B cell (primary cell): ENCODE measurements around the gene MFSD11.

Experiments used
- EZH2 ChIP-seq: IDR thresholded peaks from 2 replicates; pipeline ENCODE4 v1.6.1; 2012; ENCODE audit warnings: borderline replicate concordance, low read depth, mild to moderate bottlenecking, moderate library complexity, low read length; ENCODE audit not compliant: insufficient read depth, poor library complexity, severe bottlenecking
- TF ChIP-seq, protein P1 (sequence below): fragments of 200-600 bp; IDR thresholded peaks from one replicate; pipeline ENCODE4 v1.8.0; 2022; ENCODE audit warnings: antibody characterized with exemption, mild to moderate bottlenecking

DNA sequence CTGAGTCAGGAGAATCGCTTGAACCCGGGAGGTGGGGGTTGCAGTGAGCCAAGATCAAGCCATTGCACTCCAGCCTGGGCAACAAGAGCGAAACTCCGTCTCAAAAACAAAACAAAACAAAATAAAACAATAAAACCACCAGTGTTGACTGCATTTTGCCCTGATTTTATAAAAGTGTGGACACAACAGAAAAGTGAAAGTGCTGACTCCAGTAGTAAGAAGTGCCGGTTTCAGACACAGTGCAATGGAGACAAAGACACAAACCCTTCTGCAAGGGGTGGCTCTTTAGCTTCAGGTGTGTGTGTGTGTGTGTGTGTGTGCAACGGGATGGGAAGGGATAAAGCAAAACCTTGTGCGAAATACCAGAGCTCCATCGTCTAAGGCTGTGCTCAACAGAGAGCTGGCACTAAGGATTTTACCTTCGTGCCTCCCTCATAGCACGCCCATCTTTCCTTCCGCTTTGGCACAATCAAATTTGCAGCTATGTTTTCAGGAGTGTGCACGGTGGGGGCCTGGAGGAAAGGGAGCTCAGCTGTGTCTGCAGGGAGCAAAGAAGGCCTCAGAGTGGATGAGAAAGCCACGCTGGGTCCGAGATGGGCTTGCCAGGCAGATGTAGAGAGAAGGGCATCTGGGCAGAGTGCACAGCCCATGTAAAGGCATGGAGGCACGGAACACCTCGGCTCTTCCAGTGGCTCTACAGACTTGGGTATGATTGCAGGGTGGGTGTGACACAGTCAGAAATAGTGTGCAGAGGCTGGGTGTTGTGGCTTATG is 42.7 kb upstream of the MFSD11 start:
- TF ChIP-seq, protein P1, sequence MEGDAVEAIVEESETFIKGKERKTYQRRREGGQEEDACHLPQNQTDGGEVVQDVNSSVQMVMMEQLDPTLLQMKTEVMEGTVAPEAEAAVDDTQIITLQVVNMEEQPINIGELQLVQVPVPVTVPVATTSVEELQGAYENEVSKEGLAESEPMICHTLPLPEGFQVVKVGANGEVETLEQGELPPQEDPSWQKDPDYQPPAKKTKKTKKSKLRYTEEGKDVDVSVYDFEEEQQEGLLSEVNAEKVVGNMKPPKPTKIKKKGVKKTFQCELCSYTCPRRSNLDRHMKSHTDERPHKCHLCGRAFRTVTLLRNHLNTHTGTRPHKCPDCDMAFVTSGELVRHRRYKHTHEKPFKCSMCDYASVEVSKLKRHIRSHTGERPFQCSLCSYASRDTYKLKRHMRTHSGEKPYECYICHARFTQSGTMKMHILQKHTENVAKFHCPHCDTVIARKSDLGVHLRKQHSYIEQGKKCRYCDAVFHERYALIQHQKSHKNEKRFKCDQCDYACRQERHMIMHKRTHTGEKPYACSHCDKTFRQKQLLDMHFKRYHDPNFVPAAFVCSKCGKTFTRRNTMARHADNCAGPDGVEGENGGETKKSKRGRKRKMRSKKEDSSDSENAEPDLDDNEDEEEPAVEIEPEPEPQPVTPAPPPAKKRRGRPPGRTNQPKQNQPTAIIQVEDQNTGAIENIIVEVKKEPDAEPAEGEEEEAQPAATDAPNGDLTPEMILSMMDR, result no peak
- TF ChIP-seq EZH2, result no peak
